Measurements from ENCODE around the gene ZNF117.
"Not testable (repeated sequence)": the region's sequence is repeated elsewhere in the genome, so short reads cannot be mapped to it uniquely, and the experiment has no call there.

ZNF117 gene

GRCh38 chr7:64997927-64998391, 7.1 kb upstream of the ZNF117 start:
- H3K4me3 ChIP-seq (ENCODE audit: low read depth, low read length): no peak overlapping the region
- DNase-seq (ENCODE audit: low read depth): peak; percentile 67

GRCh38 chr7:64997164-64997908, 6.5 kb upstream of the ZNF117 start:
- DNase-seq (ENCODE audit: low read depth): no peak
- no peak overlapping the region for H3K4me3 ChIP-seq (ENCODE audit: low read depth, low read length)

- no peak for DNase-seq (ENCODE audit: low read depth)
- no peak overlapping the region for H3K4me3 ChIP-seq (ENCODE audit: low read depth, low read length)
Measured at GRCh38 chr7:64996305-64996704, 5.5 kb upstream of the ZNF117 start.

GRCh38 chr7:64993901-64994300, 3.1 kb upstream of the ZNF117 start:
- no peak for DNase-seq (ENCODE audit: low read depth)
- no peak overlapping the region for H3K4me3 ChIP-seq (ENCODE audit: low read depth, low read length)

GRCh38 chr7:64992971-64993370, 2.1 kb upstream of the ZNF117 start:
- DNase-seq (ENCODE audit: low read depth): no peak
- H3K4me3 ChIP-seq (ENCODE audit: low read depth, low read length): no peak overlapping the region

GRCh38 chr7:64990216-64990615, 620 bp downstream of the ZNF117 start:
- DNase-seq (ENCODE audit: low read depth): no peak
- no peak overlapping the region for H3K4me3 ChIP-seq (ENCODE audit: low read depth, low read length)

GRCh38 chr7:64978497-64979203, 12.2 kb downstream of the ZNF117 start:
- no peak overlapping the region for H3K4me3 ChIP-seq (ENCODE audit: low read depth, low read length)
- no peak for DNase-seq (ENCODE audit: low read depth)

GRCh38 chr7:64965594-64965993, 25.2 kb downstream of the ZNF117 start:
- DNase-seq (ENCODE audit: low read depth): no peak
- no peak overlapping the region for H3K4me3 ChIP-seq (ENCODE audit: low read depth, low read length)

GRCh38 chr7:64959072-64959747, 31.6 kb downstream of the ZNF117 start:
- DNase-seq (ENCODE audit: low read depth): no peak
- H3K4me3 ChIP-seq (ENCODE audit: low read depth, low read length): no peak overlapping the region

GRCh38 chr7:64951250-64951848, 39.5 kb downstream of the ZNF117 start:
- peak; percentile 7 for DNase-seq (ENCODE audit: low read depth)

GRCh38 chr7:64950673-64951072, 40.2 kb downstream of the ZNF117 start:
- DNase-seq (ENCODE audit: low read depth); H3K4me3 ChIP-seq (ENCODE audit: low read depth, low read length): not testable (repeated sequence)

More at GRCh38 chr7:64951250-64951848, 39.5 kb downstream of the ZNF117 start:
- no peak overlapping the region for H3K4me3 ChIP-seq (ENCODE audit: low read depth, low read length)

- not testable (repeated sequence) for DNase-seq (ENCODE audit: low read depth); H3K4me3 ChIP-seq (ENCODE audit: low read depth, low read length)
Measured at GRCh38 chr7:64948774-64949173, 42.1 kb downstream of the ZNF117 start.

GRCh38 chr7:64947252-64948000, 43.4 kb downstream of the ZNF117 start:
- DNase-seq (ENCODE audit: low read depth): no peak
- peak overlapping the region; percentile 41 for H3K4me3 ChIP-seq (ENCODE audit: low read depth, low read length)

- H3K4me3 ChIP-seq (ENCODE audit: low read depth, low read length): no peak overlapping the region
- DNase-seq (ENCODE audit: low read depth): no peak
Measured at GRCh38 chr7:64946772-64947171, 44.1 kb downstream of the ZNF117 start.

GRCh38 chr7:64945503-64946175, 45.2 kb downstream of the ZNF117 start:
- no peak for DNase-seq (ENCODE audit: low read depth)
- no peak overlapping the region for H3K4me3 ChIP-seq (ENCODE audit: low read depth, low read length)

GRCh38 chr7:64944667-64945502, 46.0 kb downstream of the ZNF117 start:
- DNase-seq (ENCODE audit: low read depth); H3K4me3 ChIP-seq (ENCODE audit: low read depth, low read length): not testable (repeated sequence)

GRCh38 chr7:64940021-64940420, 50.8 kb downstream of the ZNF117 start:
- H3K4me3 ChIP-seq (ENCODE audit: low read depth, low read length); DNase-seq (ENCODE audit: low read depth): not testable (repeated sequence)

- DNase-seq (ENCODE audit: low read depth): no peak
- H3K4me3 ChIP-seq (ENCODE audit: low read depth, low read length): no peak overlapping the region
Measured at GRCh38 chr7:64938540-64938939, 52.3 kb downstream of the ZNF117 start.

Measured in skeletal muscle cell (primary cell).